GM23338 (cell line): Measurements from ENCODE around the gene TMEM41B. TPM values are rescaled to one million over a fixed set of nuclear protein-coding genes. Genes with fewer than 3 reads are reported as not detected.

ENCODE experiments used
- ATAC-seq: fragments of 200-7000 bp; cut with Tn5 transposase; 3 replicates; pipeline ENCODE4 v1.9.1; 2020
- DNase-seq: peaks from one replicate; pipeline ENCODE4 v3.0.0-alpha.2; 2015; ENCODE audit warnings: low spot score
- H2AFZ ChIP-seq: fragments of 200-600 bp; sonication (generic); 2 replicates; pipeline ENCODE4 v1.8.0; 2016; ENCODE audit warnings: antibody characterized with exemption, mild to moderate bottlenecking, moderate library complexity
- H3F3A ChIP-seq: fragments of 200-600 bp; sonication (generic); replicated peaks from 2 replicates; pipeline ENCODE4 v1.8.0; 2017; ENCODE audit warnings: antibody characterized with exemption, mixed run types, low read depth
- H3K27ac ChIP-seq: fragments of 200-600 bp; sonication (generic); 2 replicates; pipeline ENCODE4 v1.6.1; 2016; ENCODE audit warnings: low read depth
- H3K27me3 ChIP-seq: fragments of 200-600 bp; sonication (generic); 2 replicates; pipeline ENCODE4 v1.8.0; 2016; ENCODE audit warnings: mild to moderate bottlenecking, mixed run types, moderate library complexity; ENCODE audit not compliant: insufficient read depth
- H3K36me3 ChIP-seq: fragments of 200-600 bp; sonication (generic); 2 replicates; pipeline ENCODE4 v1.8.0; 2016; ENCODE audit warnings: mild to moderate bottlenecking; ENCODE audit not compliant: insufficient read depth
- H3K4me1 ChIP-seq: fragments of 200-600 bp; sonication (generic); 2 replicates; pipeline ENCODE4 v1.8.0; 2016; ENCODE audit warnings: mild to moderate bottlenecking, moderate library complexity; ENCODE audit not compliant: insufficient read depth
- H3K4me2 ChIP-seq: fragments of 200-600 bp; sonication (generic); 2 replicates; pipeline ENCODE4 v1.7.1; 2017; ENCODE audit warnings: mixed run types
- H3K4me3 ChIP-seq: fragments of 200-600 bp; sonication (generic); 2 replicates; pipeline ENCODE4 v1.6.1; 2016; ENCODE audit warnings: mixed run types
- H3K79me2 ChIP-seq: fragments of 200-600 bp; sonication (generic); replicated peaks from 2 replicates; pipeline ENCODE4 v1.8.0; 2017; ENCODE audit warnings: mild to moderate bottlenecking; ENCODE audit not compliant: insufficient read depth
- H3K9me2 ChIP-seq: fragments of 200-600 bp; sonication (generic); 2 replicates; pipeline ENCODE4 v1.8.0; 2017; ENCODE audit not compliant: insufficient read depth
- H4K20me1 ChIP-seq: fragments of 200-600 bp; sonication (generic); replicated peaks from 2 replicates; pipeline ENCODE4 v1.8.0; 2017; ENCODE audit warnings: mild to moderate bottlenecking; ENCODE audit not compliant: insufficient read depth
- H3K27ac Mint-ChIP-seq: 2 replicates; pipeline ENCODE4 v1.8.0; 2020; ENCODE audit warnings: inconsistent platforms, mild to moderate bottlenecking, moderate library complexity, mixed read lengths
- H3K27me3 Mint-ChIP-seq: 3 replicates; pipeline ENCODE4 v1.8.0; 2022; ENCODE audit warnings: low read depth, mild to moderate bottlenecking, moderate library complexity, mixed read lengths, inconsistent platforms; ENCODE audit not compliant: insufficient read depth, poor library complexity
- H3K36me3 Mint-ChIP-seq: 3 replicates; pipeline ENCODE4 v1.8.0; 2021; ENCODE audit warnings: low read depth, mild to moderate bottlenecking, inconsistent platforms, moderate library complexity, mixed read lengths
- H3K4me1 Mint-ChIP-seq: 3 replicates; pipeline ENCODE4 v1.8.0; 2020; ENCODE audit warnings: mild to moderate bottlenecking, inconsistent platforms, mixed read lengths
- H3K4me3 Mint-ChIP-seq: 3 replicates; pipeline ENCODE4 v1.8.0; 2021; ENCODE audit warnings: moderate library complexity, mild to moderate bottlenecking, inconsistent platforms, mixed read lengths
- H3K9me3 Mint-ChIP-seq: 3 replicates; pipeline ENCODE4 v1.8.0; 2020; ENCODE audit warnings: moderate library complexity, mild to moderate bottlenecking, inconsistent platforms, mixed read lengths
- JUNB ChIP-seq: IDR thresholded peaks from one replicate; pipeline ENCODE4 v1.6.1; 2016; ENCODE audit warnings: antibody characterized with exemption; ENCODE audit not compliant: unreplicated experiment
- REST ChIP-seq: IDR thresholded peaks from one replicate; pipeline ENCODE4 v1.6.1; 2018; ENCODE audit warnings: antibody characterized with exemption; ENCODE audit not compliant: unreplicated experiment
- STAT1 ChIP-seq: IDR thresholded peaks from one replicate; pipeline ENCODE4 v1.6.1; 2016; ENCODE audit warnings: antibody characterized with exemption; ENCODE audit not compliant: unreplicated experiment
- ZNF114 ChIP-seq: fragments of 250-450 bp; sonication (Bioruptor Pico); IDR thresholded peaks from 2 replicates; pipeline ENCODE4 v1.5.0; 2020; ENCODE audit warnings: mild to moderate bottlenecking, moderate library complexity
- ZNF331 ChIP-seq: fragments of 250-450 bp; sonication (Bioruptor Pico); IDR thresholded peaks from 2 replicates; pipeline ENCODE4 v1.5.0; 2020; ENCODE audit warnings: low read depth, mild to moderate bottlenecking, moderate library complexity
- polyA plus RNA-seq: library from polyadenylated mRNA; unstranded; fragments of >200 nt; fragmentation: Nextera tagmentation; extraction: Ambion mirVana; gene quantifications from 2 replicates; pipeline ENCODE4 v1.2.1, GENCODE V29; 2016
- total RNA-seq: library from RNA; depleted of rRNA; stranded (reverse); fragments of >200 nt; shearing (Covaris generic); gene quantifications from 2 replicates; pipeline ENCODE4 v1.2.3, GENCODE V29; 2014
- TF ChIP-seq, protein P1 (sequence below): fragments of 250-450 bp; sonication (Bioruptor Pico); IDR thresholded peaks from 2 replicates; pipeline ENCODE4 v1.5.0; 2020; ENCODE audit warnings: mild to moderate bottlenecking, moderate library complexity

TMEM41B gene
- total and polyA plus RNA-seq, 2 experiments from 2014 or later: 34.4 to 53.8 TPM

DNA sequence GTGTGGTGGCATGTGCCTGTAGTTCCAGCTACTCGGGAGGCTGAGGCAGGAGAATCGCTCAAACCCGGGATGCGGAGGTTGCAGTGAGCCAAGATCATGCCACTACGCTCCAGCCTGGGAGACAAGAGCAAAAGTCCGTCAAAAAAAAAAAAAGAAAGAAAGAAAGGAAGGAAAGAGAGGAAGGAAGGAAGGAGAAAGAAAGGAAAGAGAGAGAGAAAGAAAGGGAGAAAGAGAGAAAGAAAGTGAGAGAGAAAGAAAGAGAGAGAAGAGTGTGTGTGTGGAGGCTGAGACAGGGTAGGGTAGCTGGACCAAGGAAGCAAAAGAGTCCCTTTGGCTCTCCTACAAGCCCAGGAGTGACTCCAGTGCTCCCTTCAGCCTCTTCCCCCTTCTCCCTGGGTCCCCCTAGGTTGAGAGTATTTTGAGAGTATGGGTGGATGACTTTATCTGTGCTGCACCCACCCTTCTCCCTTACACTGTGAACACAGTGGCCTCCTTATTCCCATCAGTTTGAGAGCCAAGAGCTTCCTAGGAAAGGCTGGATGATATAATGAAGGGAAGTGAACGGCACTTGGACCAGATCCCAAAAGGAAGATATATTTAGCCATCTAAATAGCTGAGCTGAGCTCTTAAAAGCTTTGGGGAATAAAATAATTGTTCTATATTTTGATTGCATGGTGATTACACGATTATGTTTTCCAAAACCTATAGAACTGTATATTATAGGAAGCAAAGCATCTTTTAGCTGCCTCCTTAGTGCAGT is 39.7 kb downstream of the TMEM41B start:
- TF ChIP-seq, protein P1, sequence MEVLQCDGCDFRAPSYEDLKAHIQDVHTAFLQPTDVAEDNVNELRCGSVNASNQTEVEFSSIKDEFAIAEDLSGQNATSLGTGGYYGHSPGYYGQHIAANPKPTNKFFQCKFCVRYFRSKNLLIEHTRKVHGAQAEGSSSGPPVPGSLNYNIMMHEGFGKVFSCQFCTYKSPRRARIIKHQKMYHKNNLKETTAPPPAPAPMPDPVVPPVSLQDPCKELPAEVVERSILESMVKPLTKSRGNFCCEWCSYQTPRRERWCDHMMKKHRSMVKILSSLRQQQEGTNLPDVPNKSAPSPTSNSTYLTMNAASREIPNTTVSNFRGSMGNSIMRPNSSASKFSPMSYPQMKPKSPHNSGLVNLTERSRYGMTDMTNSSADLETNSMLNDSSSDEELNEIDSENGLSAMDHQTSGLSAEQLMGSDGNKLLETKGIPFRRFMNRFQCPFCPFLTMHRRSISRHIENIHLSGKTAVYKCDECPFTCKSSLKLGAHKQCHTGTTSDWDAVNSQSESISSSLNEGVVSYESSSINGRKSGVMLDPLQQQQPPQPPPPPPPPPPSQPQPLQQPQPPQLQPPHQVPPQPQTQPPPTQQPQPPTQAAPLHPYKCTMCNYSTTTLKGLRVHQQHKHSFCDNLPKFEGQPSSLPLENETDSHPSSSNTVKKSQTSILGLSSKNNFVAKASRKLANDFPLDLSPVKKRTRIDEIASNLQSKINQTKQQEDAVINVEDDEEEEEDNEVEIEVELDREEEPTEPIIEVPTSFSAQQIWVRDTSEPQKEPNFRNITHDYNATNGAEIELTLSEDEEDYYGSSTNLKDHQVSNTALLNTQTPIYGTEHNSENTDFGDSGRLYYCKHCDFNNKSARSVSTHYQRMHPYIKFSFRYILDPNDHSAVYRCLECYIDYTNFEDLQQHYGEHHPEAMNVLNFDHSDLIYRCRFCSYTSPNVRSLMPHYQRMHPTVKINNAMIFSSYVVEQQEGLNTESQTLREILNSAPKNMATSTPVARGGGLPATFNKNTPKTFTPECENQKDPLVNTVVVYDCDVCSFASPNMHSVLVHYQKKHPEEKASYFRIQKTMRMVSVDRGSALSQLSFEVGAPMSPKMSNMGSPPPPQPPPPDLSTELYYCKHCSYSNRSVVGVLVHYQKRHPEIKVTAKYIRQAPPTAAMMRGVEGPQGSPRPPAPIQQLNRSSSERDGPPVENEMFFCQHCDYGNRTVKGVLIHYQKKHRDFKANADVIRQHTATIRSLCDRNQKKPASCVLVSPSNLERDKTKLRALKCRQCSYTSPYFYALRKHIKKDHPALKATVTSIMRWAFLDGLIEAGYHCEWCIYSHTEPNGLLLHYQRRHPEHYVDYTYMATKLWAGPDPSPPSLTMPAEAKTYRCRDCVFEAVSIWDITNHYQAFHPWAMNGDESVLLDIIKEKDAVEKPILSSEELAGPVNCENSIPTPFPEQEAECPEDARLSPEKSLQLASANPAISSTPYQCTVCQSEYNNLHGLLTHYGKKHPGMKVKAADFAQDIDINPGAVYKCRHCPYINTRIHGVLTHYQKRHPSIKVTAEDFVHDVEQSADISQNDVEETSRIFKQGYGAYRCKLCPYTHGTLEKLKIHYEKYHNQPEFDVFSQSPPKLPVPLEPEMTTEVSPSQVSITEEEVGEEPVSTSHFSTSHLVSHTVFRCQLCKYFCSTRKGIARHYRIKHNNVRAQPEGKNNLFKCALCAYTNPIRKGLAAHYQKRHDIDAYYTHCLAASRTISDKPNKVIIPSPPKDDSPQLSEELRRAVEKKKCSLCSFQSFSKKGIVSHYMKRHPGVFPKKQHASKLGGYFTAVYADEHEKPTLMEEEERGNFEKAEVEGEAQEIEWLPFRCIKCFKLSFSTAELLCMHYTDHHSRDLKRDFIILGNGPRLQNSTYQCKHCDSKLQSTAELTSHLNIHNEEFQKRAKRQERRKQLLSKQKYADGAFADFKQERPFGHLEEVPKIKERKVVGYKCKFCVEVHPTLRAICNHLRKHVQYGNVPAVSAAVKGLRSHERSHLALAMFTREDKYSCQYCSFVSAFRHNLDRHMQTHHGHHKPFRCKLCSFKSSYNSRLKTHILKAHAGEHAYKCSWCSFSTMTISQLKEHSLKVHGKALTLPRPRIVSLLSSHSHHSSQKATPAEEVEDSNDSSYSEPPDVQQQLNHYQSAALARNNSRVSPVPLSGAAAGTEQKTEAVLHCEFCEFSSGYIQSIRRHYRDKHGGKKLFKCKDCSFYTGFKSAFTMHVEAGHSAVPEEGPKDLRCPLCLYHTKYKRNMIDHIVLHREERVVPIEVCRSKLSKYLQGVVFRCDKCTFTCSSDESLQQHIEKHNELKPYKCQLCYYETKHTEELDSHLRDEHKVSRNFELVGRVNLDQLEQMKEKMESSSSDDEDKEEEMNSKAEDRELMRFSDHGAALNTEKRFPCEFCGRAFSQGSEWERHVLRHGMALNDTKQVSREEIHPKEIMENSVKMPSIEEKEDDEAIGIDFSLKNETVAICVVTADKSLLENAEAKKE (CRISPR knock-in tag): no peak
- TF ChIP-seq STAT1 (no peak), ZNF331 (CRISPR knock-in tag) (no peak), REST (no peak), ZNF114 (no peak), JUNB (no peak)
- Mint-ChIP-seq H3K27me3 (peaks cover 5% of the 10 kb centered on the region), H3K4me3 (no peak overlapping the region), H3K27ac (no peak overlapping the region), H3K36me3 (peaks cover 4% of the 10 kb centered on the region; the same call in 2 of the 3 replicates), H3K4me1 (no peaks in the 10 kb centered on the region), H3K9me3 (no peaks in the 10 kb centered on the region)
- ATAC-seq (no peak), DNase-seq (no peak)
- Histone ChIP-seq H3K27me3 (no peaks in the 10 kb centered on the region), H3K36me3 (no peaks in the 10 kb centered on the region), H3K79me2 (no peaks in the 10 kb centered on the region), H4K20me1 (no peaks in the 10 kb centered on the region; the same call in 1 of the 2 replicates), H2AFZ (no peak overlapping the region), H3K9me2 (no peaks in the 10 kb centered on the region), H3K4me3 (no peak overlapping the region), H3F3A (no peaks in the 10 kb centered on the region), H3K27ac (no peak overlapping the region), H3K4me2 (no peak overlapping the region), H3K4me1 (no peaks in the 10 kb centered on the region)
